SK-N-SH (cell line): ENCODE measurements around the gene DPH6. TPM values are rescaled to one million over a fixed set of nuclear protein-coding genes. Genes with fewer than 3 reads are reported as not detected.

Experiments used
- CTCF ChIA-PET: fragments of 300-600, 350-600 bp; formaldehyde crosslinking; extraction: SDS; loops from one replicate; lab custom pipeline; 2021; lab: Yijun Ruan, JAX
- POLR2A ChIA-PET: fragments of 350-600 bp; sonication (Branson Sonifier 250); formaldehyde crosslinking; extraction: SDS; loops from one replicate; lab custom pipeline; 2020; ENCODE audit warnings: antibody characterized with exemption, inconsistent platforms; lab: Yijun Ruan, JAX
- DNase-seq: peaks from one replicate; pipeline ENCODE4 v3.0.0; 2012
- H2AFZ ChIP-seq: fragments of 200-600 bp; sonication (generic); 2 replicates; pipeline ENCODE4 v1.8.1; 2016; ENCODE audit warnings: antibody characterized with exemption, mild to moderate bottlenecking, low read depth
- H3F3A ChIP-seq: fragments of 200-600 bp; sonication (generic); replicated peaks from 2 replicates; pipeline ENCODE3; 2016; ENCODE audit warnings: antibody characterized with exemption, mild to moderate bottlenecking; ENCODE audit not compliant: insufficient read depth
- H3K27ac ChIP-seq, 2 experiments: fragments of 200-500 bp in 1 of 2; fragments of 200-600 bp in 1 of 2; sonication (Bioruptor generic) in 1 of 2; sonication (generic), shearing (Covaris generic) in 1 of 2; 2 replicates each; pipeline versions ENCODE4 v1.5.1 to v1.6.1; 2014 to 2016; ENCODE audit warnings: low read depth in 2 of 2, inconsistent platforms in 1 of 2, low read length in 1 of 2, mild to moderate bottlenecking in 1 of 2, mixed read lengths in 1 of 2
- H3K27me3 ChIP-seq: fragments of 200-600 bp; sonication (generic), shearing (Covaris generic); 2 replicates; pipeline ENCODE4 v1.6.1; 2016; ENCODE audit warnings: mixed run types; ENCODE audit not compliant: insufficient read depth
- H3K36me3 ChIP-seq, 2 experiments: fragments of 200-500 bp in 1 of 2; fragments of 200-600 bp in 1 of 2; sonication (Bioruptor generic) in 1 of 2; sonication (generic) in 1 of 2; replicated peaks in 1 of 2; 2 replicates each; pipeline versions ENCODE3 to v1.5.1; 2014 to 2016; ENCODE audit warnings: low read length in 1 of 2, mild to moderate bottlenecking in 1 of 2; ENCODE audit not compliant: insufficient read depth in 2 of 2, control insufficient read depth in 1 of 2
- H3K4me1 ChIP-seq, 2 experiments: fragments of 200-500 bp in 1 of 2; fragments of 200-600 bp in 1 of 2; sonication (Bioruptor generic) in 1 of 2; sonication (generic), shearing (Covaris generic) in 1 of 2; 2 replicates each; pipeline versions ENCODE4 v1.5.1 to v1.6.1; 2014 to 2016; ENCODE audit warnings: low read depth in 1 of 2, low read length in 1 of 2, mixed run types in 1 of 2; ENCODE audit not compliant: insufficient read depth in 2 of 2, control insufficient read depth in 1 of 2
- H3K4me2 ChIP-seq: fragments of 200-600 bp; sonication (generic), shearing (Covaris generic); 2 replicates; pipeline ENCODE4 v1.6.1; 2017; ENCODE audit warnings: mixed run types
- H3K4me3 ChIP-seq, 2 experiments: fragments of 200-500 bp in 1 of 2; fragments of 200-600 bp in 1 of 2; sonication (Bioruptor generic) in 1 of 2; sonication (generic), shearing (Covaris generic) in 1 of 2; 2 replicates each; pipeline versions ENCODE4 v1.5.1 to v1.8.1; 2014 to 2016; ENCODE audit warnings: low read depth in 2 of 2, inconsistent platforms in 1 of 2, low read length in 1 of 2, mild to moderate bottlenecking in 1 of 2, mixed read lengths in 1 of 2, moderate library complexity in 1 of 2
- H3K79me2 ChIP-seq: fragments of 200-600 bp; sonication (generic); 2 replicates; pipeline ENCODE4 v1.8.1; 2017; ENCODE audit warnings: mild to moderate bottlenecking; ENCODE audit not compliant: insufficient read depth
- H3K9ac ChIP-seq: fragments of 200-600 bp; sonication (generic); 2 replicates; pipeline ENCODE4 v1.6.1; 2017; ENCODE audit warnings: mixed run types
- H3K9me2 ChIP-seq: fragments of 200-600 bp; sonication (generic); 2 replicates; pipeline ENCODE4 v1.6.1; 2017; ENCODE audit warnings: mixed run types
- H3K9me3 ChIP-seq: fragments of 200-600 bp; sonication (generic); 2 replicates; pipeline ENCODE4 v1.6.1; 2017; ENCODE audit warnings: mixed run types, mild to moderate bottlenecking, moderate library complexity
- H4K20me1 ChIP-seq: fragments of 200-600 bp; sonication (generic); 2 replicates; pipeline ENCODE4 v1.6.1; 2017; ENCODE audit warnings: mild to moderate bottlenecking, mixed run types; ENCODE audit not compliant: insufficient read depth
- ELF1 ChIP-seq: IDR thresholded peaks from 2 replicates; pipeline ENCODE4 v1.4.0; 2012
- EP300 ChIP-seq, 2 experiments: IDR thresholded peaks; 2 replicates each; pipeline versions ENCODE4 v1.4.0 to v1.6.1; 2012; ENCODE audit warnings: borderline replicate concordance in 1 of 2, low read depth in 1 of 2, low read length in 1 of 2
- EZH2phosphoT487 ChIP-seq: fragments of 200-600 bp; sonication (generic); IDR thresholded peaks from 2 replicates; pipeline ENCODE4 v1.6.1; 2017; ENCODE audit warnings: low read depth, mixed run types, mild to moderate bottlenecking, antibody characterized with exemption, moderate library complexity, borderline replicate concordance
- FOXM1 ChIP-seq: IDR thresholded peaks from 2 replicates; pipeline ENCODE4 v1.4.0; 2012; ENCODE audit warnings: low read depth, mild to moderate bottlenecking
- MEF2A ChIP-seq: IDR thresholded peaks from 2 replicates; pipeline ENCODE4 v1.4.0; 2012; ENCODE audit warnings: low read depth, borderline replicate concordance
- NRF1 ChIP-seq: IDR thresholded peaks from 2 replicates; pipeline ENCODE4 v1.6.1; 2012; ENCODE audit warnings: low read depth, mild to moderate bottlenecking, low read length
- POLR2AphosphoS5 ChIP-seq: IDR thresholded peaks from 2 replicates; pipeline ENCODE4 v1.6.1; 2012; ENCODE audit warnings: low read depth, low read length
- RXRA ChIP-seq: IDR thresholded peaks from 2 replicates; pipeline ENCODE4 v1.4.0; 2012; ENCODE audit warnings: low read depth, mild to moderate bottlenecking, borderline replicate concordance
- SIN3A ChIP-seq: IDR thresholded peaks from 2 replicates; pipeline ENCODE4 v1.6.1; 2012; ENCODE audit warnings: low read depth, mild to moderate bottlenecking, low read length, moderate library complexity, borderline replicate concordance
- SMC3 ChIP-seq: IDR thresholded peaks from 2 replicates; pipeline ENCODE4 v1.6.1; 2012; ENCODE audit warnings: low read depth, low read length, improper control_type of control experiment
- TAF1 ChIP-seq: IDR thresholded peaks from 2 replicates; pipeline ENCODE4 v1.6.1; 2012; ENCODE audit warnings: low read depth, mild to moderate bottlenecking, low read length, moderate library complexity, borderline replicate concordance
- TEAD4 ChIP-seq: IDR thresholded peaks from 2 replicates; pipeline ENCODE4 v1.4.0; 2012; ENCODE audit warnings: mild to moderate bottlenecking, borderline replicate concordance; ENCODE audit not compliant: insufficient read depth
- WGBS: methylation state at CpG from one replicate; pipeline ENCODE4 v1.1.6; 2017; ENCODE audit warnings: low lambda C conversion rate; 5-methylcytosine and 5-hydroxymethylcytosine counted together
- polyA plus RNA-seq, 3 experiments: library from polyadenylated mRNA; depleted of rRNA; stranded (reverse); fragments of >200 nt; gene quantifications; 2 replicates each; pipeline ENCODE4 v1.2.3, GENCODE V29; 2012
- TF ChIP-seq, protein P1 (sequence below): IDR thresholded peaks from 2 replicates; pipeline ENCODE4 v1.4.0; 2012; ENCODE audit warnings: low read depth, borderline replicate concordance
- TF ChIP-seq, protein P2 (sequence below): fragments of 200-600 bp; sonication (generic); IDR thresholded peaks from 2 replicates; pipeline ENCODE4 v1.6.1; 2017; ENCODE audit warnings: antibody characterized with exemption, mild to moderate bottlenecking, moderate library complexity
- TF ChIP-seq, protein P3 (sequence below): IDR thresholded peaks from 2 replicates; pipeline ENCODE4 v1.4.0; 2012; ENCODE audit warnings: low read depth
- TF ChIP-seq, protein P4 (sequence below): IDR thresholded peaks from 2 replicates; pipeline ENCODE4 v1.4.0; 2012; ENCODE audit warnings: low read depth, borderline replicate concordance
- TF ChIP-seq, protein P5 (sequence below): IDR thresholded peaks from 2 replicates; pipeline ENCODE4 v1.6.1; 2012; ENCODE audit warnings: mild to moderate bottlenecking, low read depth, low read length, moderate library complexity

The DPH6 gene
- polyA plus RNA-seq, 1 of the 3 experiments (the other 2 are of a cell fraction) = 15.7 TPM

DNA sequence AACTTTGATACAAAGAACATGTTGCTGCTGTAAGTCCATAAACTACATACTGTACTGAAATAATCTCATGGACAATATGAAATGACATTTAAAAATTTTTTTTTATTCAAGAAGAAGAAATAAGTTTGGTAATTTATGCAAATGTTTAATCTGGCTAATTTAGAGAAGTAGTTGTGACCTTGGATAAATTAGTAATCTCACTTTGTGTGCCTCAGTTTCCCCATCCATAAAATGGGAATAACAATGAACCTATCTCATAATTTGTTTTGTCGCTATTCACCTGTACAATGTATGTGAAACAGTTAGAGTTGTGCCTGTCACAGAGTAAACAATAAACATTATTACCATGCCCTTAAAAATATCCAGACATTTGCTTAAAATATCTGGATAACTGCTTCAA lies 15.3 kb upstream of the DPH6 start:
- CTCF ChIA-PET = no interaction called here

DNA sequence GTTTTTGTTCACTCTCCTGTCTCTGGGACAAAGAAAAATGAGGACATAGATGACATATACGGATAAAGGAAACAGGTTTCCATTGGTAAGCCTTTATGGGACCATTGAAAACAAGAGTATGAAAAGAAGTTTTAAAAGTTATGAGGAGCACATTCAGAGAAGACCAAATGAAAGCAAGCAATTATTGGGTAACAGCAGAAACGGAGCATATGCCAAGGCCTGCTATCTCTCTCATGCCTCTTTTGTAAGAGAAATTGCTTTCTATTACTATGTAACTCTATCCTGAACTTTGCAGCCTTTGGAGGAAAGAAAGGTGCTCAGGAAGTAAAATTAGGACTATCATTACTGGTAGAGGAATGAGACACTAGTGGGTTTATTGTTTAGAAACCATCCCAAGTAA lies 14.9 kb upstream of the DPH6 start:
- no peaks in the 10 kb centered on the region for H3K79me2 ChIP-seq
- no peaks in the 10 kb centered on the region for H4K20me1 ChIP-seq
- no peaks in the 10 kb centered on the region for H3K36me3 ChIP-seq
- no peak overlapping the region for H3K4me2 ChIP-seq
- H3F3A ChIP-seq = no peaks in the 10 kb centered on the region
- H2AFZ ChIP-seq = no peak overlapping the region
- POLR2A ChIA-PET = no interaction called here
- H3K27me3 ChIP-seq = no peaks in the 10 kb centered on the region
- H3K9me2 ChIP-seq = no peaks in the 10 kb centered on the region
- 95% methylated on average over 2 of the region's 2 CpGs for WGBS
- H3K9me3 ChIP-seq = no peaks in the 10 kb centered on the region
- no peak overlapping the region for H3K4me3 ChIP-seq
- no peak overlapping the region for H3K9ac ChIP-seq
- H3K4me1 ChIP-seq = peaks cover 0 to 2% of the 10 kb centered on the region in 2 experiments; a peak in 1 of 4 replicates
- CTCF ChIA-PET = no interaction called here
- no peak overlapping the region for H3K27ac ChIP-seq
- DNase-seq = no peak
- no peak for TF ChIP-seq NRF1
- no peak for TF ChIP-seq FOXM1
- no peak for TF ChIP-seq TEAD4
- TF ChIP-seq TAF1 = no peak
- no peak for TF ChIP-seq SIN3A
- no peak for TF ChIP-seq MEF2A
- no peak for TF ChIP-seq SMC3
- TF ChIP-seq, protein P1, sequence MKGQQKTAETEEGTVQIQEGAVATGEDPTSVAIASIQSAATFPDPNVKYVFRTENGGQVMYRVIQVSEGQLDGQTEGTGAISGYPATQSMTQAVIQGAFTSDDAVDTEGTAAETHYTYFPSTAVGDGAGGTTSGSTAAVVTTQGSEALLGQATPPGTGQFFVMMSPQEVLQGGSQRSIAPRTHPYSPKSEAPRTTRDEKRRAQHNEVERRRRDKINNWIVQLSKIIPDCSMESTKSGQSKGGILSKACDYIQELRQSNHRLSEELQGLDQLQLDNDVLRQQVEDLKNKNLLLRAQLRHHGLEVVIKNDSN = no peak
- TF ChIP-seq, protein P2, sequence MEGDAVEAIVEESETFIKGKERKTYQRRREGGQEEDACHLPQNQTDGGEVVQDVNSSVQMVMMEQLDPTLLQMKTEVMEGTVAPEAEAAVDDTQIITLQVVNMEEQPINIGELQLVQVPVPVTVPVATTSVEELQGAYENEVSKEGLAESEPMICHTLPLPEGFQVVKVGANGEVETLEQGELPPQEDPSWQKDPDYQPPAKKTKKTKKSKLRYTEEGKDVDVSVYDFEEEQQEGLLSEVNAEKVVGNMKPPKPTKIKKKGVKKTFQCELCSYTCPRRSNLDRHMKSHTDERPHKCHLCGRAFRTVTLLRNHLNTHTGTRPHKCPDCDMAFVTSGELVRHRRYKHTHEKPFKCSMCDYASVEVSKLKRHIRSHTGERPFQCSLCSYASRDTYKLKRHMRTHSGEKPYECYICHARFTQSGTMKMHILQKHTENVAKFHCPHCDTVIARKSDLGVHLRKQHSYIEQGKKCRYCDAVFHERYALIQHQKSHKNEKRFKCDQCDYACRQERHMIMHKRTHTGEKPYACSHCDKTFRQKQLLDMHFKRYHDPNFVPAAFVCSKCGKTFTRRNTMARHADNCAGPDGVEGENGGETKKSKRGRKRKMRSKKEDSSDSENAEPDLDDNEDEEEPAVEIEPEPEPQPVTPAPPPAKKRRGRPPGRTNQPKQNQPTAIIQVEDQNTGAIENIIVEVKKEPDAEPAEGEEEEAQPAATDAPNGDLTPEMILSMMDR = no peak
- no peak for TF ChIP-seq EP300 (IDR thresholded peaks at IDR 0.05; ENCODE audit: borderline replicate concordance in 1 of 2, low read depth in 1 of 2, low read length in 1 of 2)
- no peak for TF ChIP-seq ELF1
- TF ChIP-seq EZH2phosphoT487 = no peak
- TF ChIP-seq POLR2AphosphoS5 = no peak
- TF ChIP-seq, protein P3, sequence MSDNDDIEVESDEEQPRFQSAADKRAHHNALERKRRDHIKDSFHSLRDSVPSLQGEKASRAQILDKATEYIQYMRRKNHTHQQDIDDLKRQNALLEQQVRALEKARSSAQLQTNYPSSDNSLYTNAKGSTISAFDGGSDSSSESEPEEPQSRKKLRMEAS = no peak
- no peak for TF ChIP-seq RXRA
- TF ChIP-seq, protein P4, sequence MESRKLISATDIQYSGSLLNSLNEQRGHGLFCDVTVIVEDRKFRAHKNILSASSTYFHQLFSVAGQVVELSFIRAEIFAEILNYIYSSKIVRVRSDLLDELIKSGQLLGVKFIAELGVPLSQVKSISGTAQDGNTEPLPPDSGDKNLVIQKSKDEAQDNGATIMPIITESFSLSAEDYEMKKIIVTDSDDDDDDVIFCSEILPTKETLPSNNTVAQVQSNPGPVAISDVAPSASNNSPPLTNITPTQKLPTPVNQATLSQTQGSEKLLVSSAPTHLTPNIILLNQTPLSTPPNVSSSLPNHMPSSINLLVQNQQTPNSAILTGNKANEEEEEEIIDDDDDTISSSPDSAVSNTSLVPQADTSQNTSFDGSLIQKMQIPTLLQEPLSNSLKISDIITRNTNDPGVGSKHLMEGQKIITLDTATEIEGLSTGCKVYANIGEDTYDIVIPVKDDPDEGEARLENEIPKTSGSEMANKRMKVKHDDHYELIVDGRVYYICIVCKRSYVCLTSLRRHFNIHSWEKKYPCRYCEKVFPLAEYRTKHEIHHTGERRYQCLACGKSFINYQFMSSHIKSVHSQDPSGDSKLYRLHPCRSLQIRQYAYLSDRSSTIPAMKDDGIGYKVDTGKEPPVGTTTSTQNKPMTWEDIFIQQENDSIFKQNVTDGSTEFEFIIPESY = no peak
- TF ChIP-seq, protein P5, sequence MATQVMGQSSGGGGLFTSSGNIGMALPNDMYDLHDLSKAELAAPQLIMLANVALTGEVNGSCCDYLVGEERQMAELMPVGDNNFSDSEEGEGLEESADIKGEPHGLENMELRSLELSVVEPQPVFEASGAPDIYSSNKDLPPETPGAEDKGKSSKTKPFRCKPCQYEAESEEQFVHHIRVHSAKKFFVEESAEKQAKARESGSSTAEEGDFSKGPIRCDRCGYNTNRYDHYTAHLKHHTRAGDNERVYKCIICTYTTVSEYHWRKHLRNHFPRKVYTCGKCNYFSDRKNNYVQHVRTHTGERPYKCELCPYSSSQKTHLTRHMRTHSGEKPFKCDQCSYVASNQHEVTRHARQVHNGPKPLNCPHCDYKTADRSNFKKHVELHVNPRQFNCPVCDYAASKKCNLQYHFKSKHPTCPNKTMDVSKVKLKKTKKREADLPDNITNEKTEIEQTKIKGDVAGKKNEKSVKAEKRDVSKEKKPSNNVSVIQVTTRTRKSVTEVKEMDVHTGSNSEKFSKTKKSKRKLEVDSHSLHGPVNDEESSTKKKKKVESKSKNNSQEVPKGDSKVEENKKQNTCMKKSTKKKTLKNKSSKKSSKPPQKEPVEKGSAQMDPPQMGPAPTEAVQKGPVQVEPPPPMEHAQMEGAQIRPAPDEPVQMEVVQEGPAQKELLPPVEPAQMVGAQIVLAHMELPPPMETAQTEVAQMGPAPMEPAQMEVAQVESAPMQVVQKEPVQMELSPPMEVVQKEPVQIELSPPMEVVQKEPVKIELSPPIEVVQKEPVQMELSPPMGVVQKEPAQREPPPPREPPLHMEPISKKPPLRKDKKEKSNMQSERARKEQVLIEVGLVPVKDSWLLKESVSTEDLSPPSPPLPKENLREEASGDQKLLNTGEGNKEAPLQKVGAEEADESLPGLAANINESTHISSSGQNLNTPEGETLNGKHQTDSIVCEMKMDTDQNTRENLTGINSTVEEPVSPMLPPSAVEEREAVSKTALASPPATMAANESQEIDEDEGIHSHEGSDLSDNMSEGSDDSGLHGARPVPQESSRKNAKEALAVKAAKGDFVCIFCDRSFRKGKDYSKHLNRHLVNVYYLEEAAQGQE = no peak

More for the DNA sequence above, 15.3 kb upstream of the DPH6 start:
- POLR2A ChIA-PET = no interaction called here
- Histone ChIP-seq H3K4me1 (peaks cover 0 to 2% of the 10 kb centered on the region in 2 experiments; a peak in 1 of 4 replicates), H3K36me3 (no peaks in the 10 kb centered on the region), H3K9ac (no peak overlapping the region), H2AFZ (no peak overlapping the region), H3K79me2 (no peaks in the 10 kb centered on the region), H4K20me1 (no peaks in the 10 kb centered on the region), H3K27me3 (no peaks in the 10 kb centered on the region), H3K27ac (no peak overlapping the region), H3K9me3 (no peaks in the 10 kb centered on the region), H3K4me2 (no peak overlapping the region), H3K9me2 (no peaks in the 10 kb centered on the region), H3K4me3 (no peak overlapping the region), H3F3A (no peaks in the 10 kb centered on the region)
- 100% methylated on average over 1 of the region's 1 CpG for WGBS
- TF ChIP-seq FOXM1 (no peak), TAF1 (no peak), SIN3A (no peak)
- TF ChIP-seq, protein P3 = no peak
- DNase-seq = no peak
